ENCODE results near the gene MAPT.

- TF ChIP-seq CEBPB (IDR thresholded peaks at IDR 0.05; ENCODE audit: low read depth): no peak
- TF ChIP-seq CTCF (IDR thresholded peaks at IDR 0.05 in 2 of 3, conservative IDR thresholded peaks at IDR 0.05 in 1 of 3; ENCODE audit: borderline replicate concordance in 1 of 3, insufficient read depth in 1 of 3, low read depth in 2 of 3, low read length in 2 of 3): no peak
- TF ChIP-seq ZNF274 (IDR thresholded peaks at IDR 0.05; ENCODE audit: low read depth, low read length): no peak
- no peak for TF ChIP-seq POLR2A (IDR thresholded peaks at IDR 0.05; ENCODE audit: borderline replicate concordance, extremely low read depth, insufficient read depth, insufficient read length)
- TF ChIP-seq EGR1 (IDR thresholded peaks at IDR 0.05; ENCODE audit: low read depth): no peak
- TF ChIP-seq ATF3 (IDR thresholded peaks at IDR 0.05): no peak
- no peak for TF ChIP-seq RAD21 (IDR thresholded peaks at IDR 0.05; ENCODE audit: low read depth)
- no peak for TF ChIP-seq JUND (IDR thresholded peaks at IDR 0.05)
- no peak for TF ChIP-seq MAX (IDR thresholded peaks at IDR 0.05)
- no peak for TF ChIP-seq ZFX (IDR thresholded peaks at IDR 0.05)
- no peak for TF ChIP-seq POLR2AphosphoS5 (IDR thresholded peaks at IDR 0.05; ENCODE audit: low read depth, low read length)
- TF ChIP-seq SRF (IDR thresholded peaks at IDR 0.05; ENCODE audit: low read depth): no peak
Measured at GRCh38 chr17:46046957-46047356, 152.6 kb downstream of the MAPT start.

Measured in HCT116 (cell line).